Activated CD4-positive, alpha-beta memory T cell treated with anti-CD3 and anti-CD28 coated beads, Interleukin-2, amount 10 ng/mL, durations not matched to agents 7 days and 5 days (primary cell): ENCODE data around the gene CEBPE. TPM values are rescaled to one million over a fixed set of nuclear protein-coding genes. Genes with fewer than 3 reads are reported as not detected.

Experiments used
- CTCF ChIA-PET: fragments of 350-600 bp; sonication (Branson Sonifier 250); formaldehyde crosslinking; loops from one replicate; lab custom pipeline; 2021; ENCODE audit warnings: antibody characterized with exemption, inconsistent platforms; lab: Charles Lee
- POLR2A ChIA-PET: fragments of 350-600 bp; sonication (Branson Sonifier 250); formaldehyde crosslinking; loops from one replicate; lab custom pipeline; 2021; ENCODE audit warnings: antibody characterized with exemption; lab: Charles Lee
- DNase-seq: peaks from one replicate; pipeline ENCODE4 v3.0.0-alpha.2; 2020
- H3K27ac Mint-ChIP-seq: one replicate; pipeline ENCODE4 v1.8.0; 2021; ENCODE audit warnings: mild to moderate bottlenecking, mixed read lengths
- H3K27me3 Mint-ChIP-seq: one replicate; pipeline ENCODE4 v1.8.0; 2021; ENCODE audit warnings: mixed read lengths
- H3K36me3 Mint-ChIP-seq: one replicate; pipeline ENCODE4 v1.8.0; 2021; ENCODE audit warnings: low read depth, mixed read lengths
- H3K4me1 Mint-ChIP-seq: one replicate; pipeline ENCODE4 v1.8.0; 2021; ENCODE audit warnings: mixed read lengths
- H3K4me3 Mint-ChIP-seq: one replicate; pipeline ENCODE4 v1.8.0; 2021; ENCODE audit warnings: mild to moderate bottlenecking, mixed read lengths
- H3K9me3 Mint-ChIP-seq: one replicate; pipeline ENCODE4 v1.8.0; 2021; ENCODE audit warnings: mixed read lengths
- total RNA-seq, 2 experiments: library from RNA; stranded (reverse); gene quantifications; one replicate each; pipeline ENCODE4 v1.2.3, GENCODE V29; 2021

The CEBPE gene
- total RNA-seq, 2 experiments from 2014 or later = 0.25 to 0.83 TPM

- Mint-ChIP-seq H3K27me3 (no peaks in the 10 kb centered on the region), H3K36me3 (peaks cover 52% of the 10 kb centered on the region), H3K27ac (no peak overlapping the region), H3K4me1 (peaks cover 37% of the 10 kb centered on the region), H3K9me3 (no peaks in the 10 kb centered on the region), H3K4me3 (no peak overlapping the region)
- POLR2A ChIA-PET = interaction anchor here (1.0 to 3.6 kb wide), 24 partner anchors 10 to 227 kb away, joined by 3 to 37 read pairs (median 6); partner anchors contain the start of genes AJUBA, CDH24, HOMEZ and LRP10
- DNase-seq = no peak
- CTCF ChIA-PET = interaction anchor here (0.5 to 3.1 kb wide), 22 partner anchors 8 to 1242 kb away, joined by 3 to 40 read pairs (median 5); partner anchors contain the start of genes CDH24, HAUS4, HOMEZ and OXA1L
Observed at GRCh38 chr14:23093991-23094665, 24.9 kb downstream of the CEBPE start.

DNA sequence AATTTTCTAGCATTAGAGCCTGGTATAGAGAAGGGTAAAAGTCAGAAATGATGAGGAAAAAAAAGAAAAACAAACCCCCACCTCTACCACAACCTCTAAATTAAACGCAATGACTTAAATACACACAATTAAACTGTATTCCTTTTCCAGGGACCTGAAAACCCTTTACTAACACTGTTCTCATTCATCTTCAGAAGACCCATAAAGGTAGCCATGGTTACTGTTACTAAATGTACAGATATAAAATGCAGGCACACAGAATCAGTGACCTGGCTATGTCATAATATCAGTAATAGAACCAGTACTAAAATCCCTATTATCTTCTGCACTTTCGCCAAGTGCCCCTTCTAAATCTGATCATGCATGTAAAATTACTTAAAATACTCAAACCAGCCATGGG is 25.5 kb downstream of the CEBPE start:
- Mint-ChIP-seq H3K9me3 (no peaks in the 10 kb centered on the region), H3K27me3 (no peaks in the 10 kb centered on the region), H3K36me3 (peaks cover 53% of the 10 kb centered on the region), H3K27ac (no peak overlapping the region), H3K4me3 (no peak overlapping the region), H3K4me1 (peaks cover 37% of the 10 kb centered on the region)
- no peak for DNase-seq
- CTCF ChIA-PET = interaction anchor here (0.5 to 3.1 kb wide), 5 partner anchors 12 to 27 kb away, joined by 5 to 40 read pairs (median 38); no protein-coding TSS in a partner anchor
- POLR2A ChIA-PET = interaction anchor here (1.8 to 3.6 kb wide), 5 partner anchors 17 to 209 kb away, joined by 6 to 37 read pairs (median 14); partner anchors contain the start of gene PPP1R3E

DNA sequence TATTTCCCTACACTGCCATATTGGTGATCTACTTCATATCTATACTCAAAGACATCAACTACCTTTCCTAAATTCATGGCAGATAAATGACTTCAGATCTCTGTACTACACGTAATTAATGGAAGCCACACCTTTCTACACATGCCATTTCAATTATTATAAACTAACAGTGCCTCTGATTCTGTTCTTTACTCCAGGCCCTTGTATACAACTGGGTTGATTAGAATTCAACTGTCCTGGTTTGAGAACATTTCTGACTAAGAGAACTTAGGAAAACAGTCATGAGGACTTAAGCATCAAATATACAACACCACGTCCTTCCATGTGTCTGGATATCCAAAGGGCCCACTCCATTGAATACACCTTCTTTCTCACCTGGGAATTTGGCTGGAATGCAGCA is 26.0 kb downstream of the CEBPE start:
- H3K36me3 Mint-ChIP-seq = peaks cover 53% of the 10 kb centered on the region
- no peaks in the 10 kb centered on the region for H3K27me3 Mint-ChIP-seq
- H3K9me3 Mint-ChIP-seq = no peaks in the 10 kb centered on the region
- no peak overlapping the region for H3K27ac Mint-ChIP-seq
- no peak for DNase-seq
- CTCF ChIA-PET = interaction anchor here (1.0 to 4.4 kb wide), 6 partner anchors 11 to 107 kb away, joined by 3 to 28 read pairs (median 4); partner anchors contain the start of gene CDH24
- H3K4me1 Mint-ChIP-seq = peaks cover 37% of the 10 kb centered on the region
- no peak overlapping the region for H3K4me3 Mint-ChIP-seq
- POLR2A ChIA-PET = interaction anchor here (1.7 kb wide), 1 partner anchor 16 kb away, joined by 4 read pairs; no protein-coding TSS in a partner anchor

- Mint-ChIP-seq H3K4me1 (peaks cover 30% of the 10 kb centered on the region), H3K9me3 (no peaks in the 10 kb centered on the region), H3K36me3 (peaks cover 54% of the 10 kb centered on the region), H3K4me3 (no peak overlapping the region), H3K27ac (no peak overlapping the region), H3K27me3 (no peaks in the 10 kb centered on the region)
- POLR2A ChIA-PET = interaction anchor here (0.6 to 1.7 kb wide), 3 partner anchors 14 to 376 kb away, joined by 3 to 4 read pairs (median 4); no protein-coding TSS in a partner anchor
- CTCF ChIA-PET = interaction anchor here (1.4 to 4.4 kb wide), 6 partner anchors 15 to 34 kb away, joined by 3 to 28 read pairs (median 4); partner anchors contain the start of gene CDH24
- no peak for DNase-seq
Observed at GRCh38 chr14:23091294-23092225, 27.5 kb downstream of the CEBPE start.

- Mint-ChIP-seq H3K9me3 (no peaks in the 10 kb centered on the region), H3K4me1 (peaks cover 37% of the 10 kb centered on the region), H3K27ac (no peak overlapping the region), H3K27me3 (no peaks in the 10 kb centered on the region), H3K4me3 (no peak overlapping the region), H3K36me3 (peaks cover 62% of the 10 kb centered on the region)
- ChIA-PET POLR2A (interaction anchor here (0.7 kb wide), 1 partner anchor 19 kb away, joined by 3 read pairs; no protein-coding TSS in a partner anchor), CTCF (interaction anchor here (0.9 to 4.4 kb wide), 5 partner anchors 14 to 31 kb away, joined by 3 to 28 read pairs (median 3); no protein-coding TSS in a partner anchor)
- DNase-seq = no peak
Observed at GRCh38 chr14:23090254-23090636, 28.8 kb downstream of the CEBPE start.

DNA sequence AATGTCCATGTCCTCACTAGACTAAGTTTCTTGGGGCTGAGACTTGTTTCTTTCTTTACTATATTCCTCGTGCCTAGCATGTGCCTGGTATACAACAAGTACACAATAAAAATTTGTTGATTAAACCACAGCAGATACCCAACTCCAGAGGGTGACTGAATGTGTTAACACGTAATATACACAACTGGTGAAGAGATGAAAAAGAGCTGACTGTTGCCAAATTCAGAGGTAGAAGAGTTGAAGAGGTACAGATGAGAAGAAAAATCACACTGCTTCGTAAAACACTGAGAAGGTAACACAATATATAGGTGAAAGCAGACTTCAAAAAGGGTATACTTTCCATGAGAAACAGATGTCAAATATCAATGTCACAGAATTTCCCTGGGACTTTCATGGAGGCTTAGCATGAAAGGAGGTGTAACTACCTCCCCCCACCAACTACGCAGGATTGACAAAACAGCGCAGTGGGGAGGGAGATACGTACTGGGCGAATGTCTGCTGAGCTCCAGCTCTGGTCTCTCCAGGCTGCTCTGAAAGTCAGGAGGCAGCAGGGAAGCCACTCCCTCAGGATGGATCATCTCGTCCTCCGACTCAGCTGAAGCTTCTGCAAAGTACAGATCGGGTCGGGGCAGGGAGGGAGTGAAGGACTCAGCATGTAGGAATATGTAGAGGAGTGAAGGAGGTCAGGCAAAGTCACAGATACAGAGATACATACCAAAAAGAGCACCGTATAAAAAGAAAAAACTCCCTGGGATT is 29.4 kb downstream of the CEBPE start:
- DNase-seq = no peak
- ChIA-PET POLR2A (interaction anchor here (0.7 kb wide), 1 partner anchor 18 kb away, joined by 3 read pairs; no protein-coding TSS in a partner anchor), CTCF (interaction anchor here (0.9 to 4.4 kb wide), 5 partner anchors 13 to 32 kb away, joined by 3 to 28 read pairs (median 3); no protein-coding TSS in a partner anchor)
- H3K4me3 Mint-ChIP-seq = no peak overlapping the region
- peaks cover 64% of the 10 kb centered on the region for H3K36me3 Mint-ChIP-seq
- H3K27ac Mint-ChIP-seq = no peak overlapping the region
- H3K27me3 Mint-ChIP-seq = no peaks in the 10 kb centered on the region
- no peaks in the 10 kb centered on the region for H3K9me3 Mint-ChIP-seq
- peaks cover 39% of the 10 kb centered on the region for H3K4me1 Mint-ChIP-seq

- CTCF ChIA-PET = interaction anchor here (1.2 to 2.4 kb wide), 4 partner anchors 8 to 34 kb away, joined by 4 to 10 read pairs (median 8); partner anchors contain the start of genes ACIN1 and C14orf119
- DNase-seq = no peak
- no peaks in the 10 kb centered on the region for H3K9me3 Mint-ChIP-seq
- H3K27me3 Mint-ChIP-seq = no peaks in the 10 kb centered on the region
- H3K4me1 Mint-ChIP-seq = peaks cover 21% of the 10 kb centered on the region
- H3K36me3 Mint-ChIP-seq = peaks cover 60% of the 10 kb centered on the region
- POLR2A ChIA-PET = interaction anchor here (1.0 to 1.6 kb wide), 2 partner anchors 9 to 10 kb away, joined by 3 to 7 read pairs; partner anchors contain the start of genes ACIN1 and C14orf119
- no peak overlapping the region for H3K4me3 Mint-ChIP-seq
- H3K27ac Mint-ChIP-seq = no peak overlapping the region
Observed at GRCh38 chr14:23086565-23086964, 32.5 kb downstream of the CEBPE start.

DNA sequence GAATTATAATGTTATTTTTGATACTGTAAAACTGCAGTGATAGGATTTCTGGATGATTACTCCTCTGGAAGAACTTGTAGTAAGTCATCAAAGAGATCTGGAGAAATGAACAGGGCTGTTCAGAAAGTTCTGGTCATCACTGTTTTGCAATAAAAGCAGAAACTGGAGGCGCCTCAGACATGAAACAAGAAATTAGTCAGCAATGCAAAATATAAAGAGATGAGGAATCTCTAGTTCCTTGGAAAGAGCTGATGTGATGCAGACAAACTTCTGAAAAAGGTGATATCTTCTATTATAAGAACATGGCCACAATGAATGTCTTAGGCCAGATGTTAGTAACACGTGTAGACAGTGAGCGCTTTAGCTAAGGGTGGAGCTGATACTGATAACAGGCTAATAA is 33.6 kb downstream of the CEBPE start:
- no peak for DNase-seq
- Mint-ChIP-seq H3K27ac (no peak overlapping the region), H3K4me3 (no peak overlapping the region), H3K4me1 (peaks cover 19% of the 10 kb centered on the region), H3K27me3 (no peaks in the 10 kb centered on the region), H3K9me3 (no peaks in the 10 kb centered on the region), H3K36me3 (peaks cover 69% of the 10 kb centered on the region)
- ChIA-PET CTCF (interaction anchor here (1.2 to 2.4 kb wide), 4 partner anchors 8 to 35 kb away, joined by 4 to 10 read pairs (median 8); partner anchors contain the start of genes ACIN1 and C14orf119), POLR2A (interaction anchor here (1.0 to 2.0 kb wide), 4 partner anchors 8 to 35 kb away, joined by 3 to 7 read pairs (median 5); partner anchors contain the start of genes ACIN1 and C14orf119)

DNA sequence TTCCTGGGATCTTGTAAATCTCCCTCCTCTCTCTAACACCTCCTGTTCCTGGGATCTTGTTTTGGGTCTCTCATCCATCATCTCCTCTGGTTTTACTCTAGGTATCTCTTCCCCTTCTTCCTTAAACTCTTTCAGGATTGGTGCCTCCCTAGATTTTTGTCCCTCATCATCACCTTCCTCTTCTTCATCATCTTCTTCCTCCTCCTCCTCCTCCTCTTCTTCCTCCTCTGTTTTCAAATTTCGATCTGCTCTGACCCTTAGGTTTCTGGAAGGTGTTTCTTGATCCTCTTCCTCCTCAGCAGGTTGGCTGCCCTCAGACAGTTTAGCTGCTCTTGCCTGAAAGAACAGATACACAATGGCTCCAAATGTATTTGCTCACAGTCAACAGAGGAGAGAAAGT is 38.6 kb downstream of the CEBPE start:
- CTCF ChIA-PET = interaction anchor here (1.0 to 2.5 kb wide), 3 partner anchors 12 to 94 kb away, joined by 5 to 16 read pairs (median 5); partner anchors contain the start of genes ACIN1 and C14orf119
- no peak overlapping the region for H3K27ac Mint-ChIP-seq
- no peak for DNase-seq
- H3K9me3 Mint-ChIP-seq = no peaks in the 10 kb centered on the region
- H3K27me3 Mint-ChIP-seq = no peaks in the 10 kb centered on the region
- H3K36me3 Mint-ChIP-seq = peaks cover 68% of the 10 kb centered on the region
- POLR2A ChIA-PET = interaction anchor here (2.1 kb wide), 2 partner anchors 9 to 15 kb away, joined by 8 to 9 read pairs; partner anchors contain the start of genes ACIN1 and C14orf119
- H3K4me3 Mint-ChIP-seq = no peak overlapping the region
- H3K4me1 Mint-ChIP-seq = peaks cover 3% of the 10 kb centered on the region

DNA sequence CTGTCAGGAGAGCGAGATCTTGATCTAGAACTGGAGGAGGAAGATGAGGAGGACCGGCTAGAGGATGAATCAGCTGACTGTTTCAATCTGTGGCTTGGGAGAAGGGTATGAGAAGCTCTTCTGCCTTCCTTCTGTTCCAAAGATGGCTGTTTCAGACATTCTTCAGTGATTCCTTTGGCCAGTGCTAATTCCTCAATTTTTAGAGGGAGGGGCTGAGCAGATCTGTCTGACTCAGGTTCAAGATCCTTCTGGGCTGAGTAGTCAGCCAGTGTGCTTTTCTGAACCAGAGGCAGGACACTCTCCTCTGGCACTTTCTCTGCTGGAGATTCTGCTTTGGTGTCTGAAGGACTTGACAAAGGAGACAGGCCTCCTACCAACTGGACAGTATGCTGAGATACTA is 39.3 kb downstream of the CEBPE start:
- POLR2A ChIA-PET = interaction anchor here (2.1 kb wide), 1 partner anchor 15 kb away, joined by 9 read pairs; the partner anchor contains the start of genes ACIN1 and C14orf119
- Mint-ChIP-seq H3K4me3 (no peak overlapping the region), H3K27me3 (no peaks in the 10 kb centered on the region), H3K27ac (no peak overlapping the region), H3K4me1 (peaks cover 1% of the 10 kb centered on the region), H3K9me3 (no peaks in the 10 kb centered on the region), H3K36me3 (peaks cover 68% of the 10 kb centered on the region)
- no peak for DNase-seq
- CTCF ChIA-PET = interaction anchor here (3.4 kb wide), 1 partner anchor 11 kb away, joined by 40 read pairs; no protein-coding TSS in a partner anchor

DNA sequence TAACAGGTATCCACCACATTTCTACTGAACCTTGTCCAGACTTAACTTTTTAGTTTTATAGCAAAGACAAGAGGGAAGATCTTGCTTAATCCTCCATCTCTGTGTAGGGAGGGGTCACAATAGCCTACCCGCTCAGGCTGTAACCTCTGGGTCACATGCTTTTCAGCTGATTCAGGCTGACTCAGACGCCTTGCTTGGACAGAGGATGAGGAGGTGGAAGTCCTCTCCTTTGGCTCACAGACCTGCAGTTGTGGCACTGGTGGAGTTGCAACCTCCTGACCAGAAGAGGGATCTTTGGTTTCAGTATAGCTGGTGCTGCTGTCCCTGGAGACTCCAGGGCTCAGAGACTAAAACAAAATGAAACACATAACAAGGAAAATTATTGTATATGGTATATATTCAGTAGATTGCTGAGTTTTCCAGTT is 40.4 kb downstream of the CEBPE start:
- ChIA-PET POLR2A (interaction anchor here (2.5 kb wide), 1 partner anchor 10 kb away, joined by 6 read pairs; no protein-coding TSS in a partner anchor), CTCF (interaction anchor here (1.7 to 3.4 kb wide), 4 partner anchors 10 to 42 kb away, joined by 4 to 40 read pairs (median 24); partner anchors contain the start of genes ACIN1 and C14orf119)
- Mint-ChIP-seq H3K4me3 (no peak overlapping the region), H3K27me3 (no peaks in the 10 kb centered on the region), H3K9me3 (no peaks in the 10 kb centered on the region), H3K4me1 (no peaks in the 10 kb centered on the region), H3K27ac (no peak overlapping the region), H3K36me3 (peaks cover 71% of the 10 kb centered on the region)
- DNase-seq = no peak
